Activated CD4-positive, alpha-beta T cell treated with anti-CD3 and anti-CD28 coated beads, Interleukin-2, amount 10 ng/mL, durations not matched to agents 7 days and 5 days (primary cell): ENCODE results near the gene CA5A. TPM values are rescaled to one million over a fixed set of nuclear protein-coding genes. Genes with fewer than 3 reads are reported as not detected.
A peak's percentile ranks its signal among the peaks of the same experiment; 100 is the strongest.
"Not testable (repeated sequence)": the region's sequence is repeated elsewhere in the genome, so short reads cannot be mapped to it uniquely, and the experiment has no call there.

Experiments
- CTCF ChIA-PET: fragments of 350-600 bp; sonication (Branson Sonifier 250); formaldehyde crosslinking; loops from one replicate; lab custom pipeline; 2021; ENCODE audit warnings: antibody characterized with exemption; lab: Charles Lee
- POLR2A ChIA-PET: fragments of 350-600 bp; sonication (Branson Sonifier 250); formaldehyde crosslinking; loops from one replicate; lab custom pipeline; 2021; ENCODE audit warnings: antibody characterized with exemption; lab: Charles Lee
- DNase-seq: peaks from one replicate; pipeline ENCODE4 v3.0.0-alpha.2; 2020
- H3K27ac Mint-ChIP-seq: one replicate; pipeline ENCODE4 v1.8.0; 2021; ENCODE audit warnings: mild to moderate bottlenecking, moderate library complexity, mixed read lengths
- H3K27me3 Mint-ChIP-seq: one replicate; pipeline ENCODE4 v1.8.0; 2021; ENCODE audit warnings: mixed read lengths
- H3K36me3 Mint-ChIP-seq: one replicate; pipeline ENCODE4 v1.8.0; 2021; ENCODE audit warnings: low read depth, mixed read lengths
- H3K4me1 Mint-ChIP-seq: one replicate; pipeline ENCODE4 v1.8.0; 2021; ENCODE audit warnings: mixed read lengths
- H3K4me3 Mint-ChIP-seq: one replicate; pipeline ENCODE4 v1.8.0; 2021; ENCODE audit warnings: mild to moderate bottlenecking, moderate library complexity, mixed read lengths
- H3K9me3 Mint-ChIP-seq: one replicate; pipeline ENCODE4 v1.8.0; 2021; ENCODE audit warnings: mixed read lengths
- total RNA-seq, 2 experiments: library from RNA; stranded (reverse); gene quantifications; one replicate each; pipeline ENCODE4 v1.2.3, GENCODE V29; 2021

CA5A gene
- total RNA-seq, 2 experiments from 2014 or later = not detected

DNA sequence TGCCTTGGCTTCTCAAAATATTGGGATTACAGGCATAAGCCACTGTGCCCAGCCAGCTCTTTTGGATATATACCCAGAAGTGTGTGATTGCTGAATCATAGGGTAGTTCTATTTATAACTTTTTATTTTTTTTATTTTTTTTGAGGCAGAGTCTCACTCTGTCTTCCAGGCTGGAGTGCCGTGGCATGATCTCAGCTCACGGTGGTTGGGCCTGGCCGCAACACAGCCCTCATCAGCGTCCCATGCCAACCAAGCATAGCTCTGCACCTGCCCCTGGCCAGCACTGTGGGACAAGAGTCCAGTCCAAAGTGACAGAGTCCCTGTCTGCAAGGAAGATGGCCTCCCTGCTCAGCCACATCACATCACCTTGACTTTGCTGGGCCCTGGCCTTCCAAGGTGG lies 42.3 kb downstream of the CA5A start:
- not testable (repeated sequence) for H3K27ac Mint-ChIP-seq, H3K36me3 Mint-ChIP-seq, H3K27me3 Mint-ChIP-seq, DNase-seq, H3K4me3 Mint-ChIP-seq, H3K9me3 Mint-ChIP-seq
- ChIA-PET CTCF (interaction anchor here (0.5 to 6.7 kb wide), 4 partner anchors 9 to 136 kb away, joined by 3 to 39 read pairs (median 4); no protein-coding TSS in a partner anchor), POLR2A (interaction anchor here (0.6 kb wide), 1 partner anchor 115 kb away, joined by 3 read pairs; no protein-coding TSS in a partner anchor)
- H3K4me1 Mint-ChIP-seq = peaks cover 55% of the 10 kb centered on the region

DNA sequence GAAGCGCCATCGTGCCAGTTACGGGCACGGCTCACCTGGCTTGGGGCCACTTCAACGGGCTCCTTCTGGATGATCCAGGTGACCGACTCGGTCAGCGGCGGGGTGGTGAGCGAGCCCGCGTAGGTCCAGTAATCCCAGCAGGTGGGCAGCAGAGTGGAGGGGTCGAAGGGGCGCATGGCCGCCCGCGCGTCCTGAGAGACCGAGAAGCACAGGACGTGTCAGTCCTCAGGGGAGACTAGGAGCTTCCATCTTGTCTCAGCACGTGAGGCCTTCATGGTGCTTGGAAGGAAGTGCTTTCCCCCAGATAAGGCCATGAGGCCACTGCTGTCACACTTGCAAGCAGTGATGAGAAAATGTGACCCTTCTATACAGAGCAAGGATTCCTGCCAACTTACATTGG lies 44.6 kb downstream of the CA5A start:
- Mint-ChIP-seq H3K36me3 (no peaks in the 10 kb centered on the region), H3K27ac (no peak overlapping the region), H3K4me3 (no peak overlapping the region), H3K27me3 (no peaks in the 10 kb centered on the region), H3K4me1 (peaks cover 35% of the 10 kb centered on the region), H3K9me3 (peaks cover 7% of the 10 kb centered on the region)
- CTCF ChIA-PET = interaction anchor here (0.6 to 6.7 kb wide), 3 partner anchors 20 to 115 kb away, joined by 3 to 39 read pairs (median 3); no protein-coding TSS in a partner anchor
- POLR2A ChIA-PET = no interaction called here
- DNase-seq = no peak

DNA sequence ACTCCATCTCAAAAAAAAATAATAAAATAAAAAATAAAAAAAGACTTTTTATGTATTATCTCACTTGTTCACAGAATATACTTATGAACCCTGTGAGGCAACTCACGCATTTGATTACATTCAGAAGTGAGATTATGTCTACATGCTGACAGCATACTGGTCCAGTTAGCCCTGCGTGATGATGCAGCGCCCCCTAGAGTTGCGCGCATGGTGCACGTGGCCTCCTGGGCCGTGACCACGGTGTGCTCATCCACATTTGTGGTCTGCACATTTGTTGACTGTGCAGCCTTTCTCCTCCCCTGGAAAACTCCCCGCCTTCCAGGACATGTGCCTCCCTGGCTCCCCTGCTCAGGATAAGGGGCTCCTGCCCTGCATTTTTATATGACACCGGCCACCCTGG lies 46.6 kb downstream of the CA5A start:
- CTCF ChIA-PET = interaction anchor here (0.8 to 1.8 kb wide), 3 partner anchors 9 to 111 kb away, joined by 3 to 9 read pairs (median 3); no protein-coding TSS in a partner anchor
- H3K4me3 Mint-ChIP-seq, POLR2A ChIA-PET, H3K27ac Mint-ChIP-seq, H3K9me3 Mint-ChIP-seq, H3K36me3 Mint-ChIP-seq, H3K27me3 Mint-ChIP-seq: not testable (repeated sequence)
- H3K4me1 Mint-ChIP-seq = peaks cover 16% of the 10 kb centered on the region
- DNase-seq = peak; percentile 36

DNA sequence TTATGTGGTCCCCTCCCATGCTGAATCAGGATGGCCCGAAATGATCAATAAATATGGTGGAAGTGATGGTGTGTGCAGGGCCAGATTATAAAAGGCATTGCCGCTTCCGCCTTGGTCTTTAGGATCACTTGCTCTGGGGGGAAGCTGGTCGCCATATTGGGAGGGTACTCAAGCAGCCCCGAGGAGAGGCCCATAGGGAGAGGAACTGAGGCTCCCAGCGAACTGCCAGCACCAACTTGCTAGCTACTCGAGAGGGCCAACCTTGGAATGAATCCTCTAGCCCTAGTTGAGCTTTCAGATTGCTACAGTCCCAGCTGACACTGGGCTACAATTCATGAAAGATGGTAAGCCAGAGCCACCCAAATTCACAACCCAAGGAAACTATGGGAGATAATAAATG lies 48.0 kb downstream of the CA5A start:
- CTCF ChIA-PET = interaction anchor here (0.7 to 1.8 kb wide), 3 partner anchors 13 to 109 kb away, joined by 3 to 9 read pairs (median 4); no protein-coding TSS in a partner anchor
- not testable (repeated sequence) for H3K4me1 Mint-ChIP-seq, H3K27ac Mint-ChIP-seq

DNA sequence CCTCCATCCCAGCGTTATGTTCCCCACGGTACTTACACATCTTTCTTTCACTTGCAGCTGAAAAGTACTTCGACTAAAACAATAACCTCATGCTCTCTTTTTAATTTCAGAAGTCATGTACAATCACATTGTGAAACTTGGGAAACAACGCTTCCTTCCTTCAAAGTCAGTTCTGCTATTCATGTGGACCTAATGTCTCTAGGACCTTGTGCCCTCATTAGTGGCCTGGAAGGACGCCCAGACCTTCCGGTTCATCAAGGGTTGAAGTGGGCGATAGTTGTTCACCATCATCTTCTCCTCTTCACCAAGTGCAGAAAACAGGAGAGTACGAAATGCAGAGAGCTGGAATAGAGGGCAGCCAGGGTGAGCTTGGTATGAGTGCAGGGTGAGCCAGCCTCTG lies 48.4 kb downstream of the CA5A start:
- H3K4me1 Mint-ChIP-seq, H3K27me3 Mint-ChIP-seq, H3K4me3 Mint-ChIP-seq, H3K9me3 Mint-ChIP-seq, H3K27ac Mint-ChIP-seq, POLR2A ChIA-PET, DNase-seq, H3K36me3 Mint-ChIP-seq: not testable (repeated sequence)
- CTCF ChIA-PET = interaction anchor here (0.7 to 1.8 kb wide), 3 partner anchors 12 to 109 kb away, joined by 3 to 9 read pairs (median 4); no protein-coding TSS in a partner anchor

More for the DNA sequence above, 48.0 kb downstream of the CA5A start:
- not testable (repeated sequence) for H3K36me3 Mint-ChIP-seq, H3K9me3 Mint-ChIP-seq, H3K27me3 Mint-ChIP-seq, DNase-seq, H3K4me3 Mint-ChIP-seq
- POLR2A ChIA-PET = interaction anchor here (0.6 kb wide), 1 partner anchor 283 kb away, joined by 3 read pairs; no protein-coding TSS in a partner anchor

DNA sequence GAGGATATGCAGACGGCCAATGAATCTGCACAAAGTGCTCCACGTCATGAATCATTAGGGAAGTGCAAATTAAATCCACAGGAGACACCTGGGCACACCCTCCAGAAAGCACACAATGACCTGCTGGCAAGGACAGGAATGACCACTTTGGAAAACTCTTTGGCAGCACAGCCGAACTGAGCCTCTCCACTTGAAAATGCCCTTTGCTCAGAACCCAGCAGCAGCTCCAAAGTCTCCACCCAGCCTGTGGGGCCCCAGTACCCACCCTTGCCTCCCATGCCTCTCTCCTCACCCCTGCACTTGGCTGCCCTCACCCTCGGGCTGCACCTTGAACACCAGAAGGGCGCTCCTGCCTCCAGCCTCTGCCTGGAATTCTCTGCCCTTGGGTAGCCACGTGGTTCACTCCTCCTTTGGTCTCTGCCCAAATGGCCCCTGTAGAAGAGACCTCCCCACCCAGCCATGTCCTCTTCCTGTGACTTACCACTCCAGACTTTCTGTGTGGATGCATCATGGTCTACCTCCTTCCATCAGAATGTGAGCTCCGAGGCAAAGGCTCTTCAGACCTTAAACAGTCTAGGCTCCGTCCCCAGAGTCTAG lies 50.9 kb downstream of the CA5A start:
- H3K27me3 Mint-ChIP-seq, H3K4me3 Mint-ChIP-seq, H3K27ac Mint-ChIP-seq, H3K4me1 Mint-ChIP-seq, POLR2A ChIA-PET, DNase-seq, H3K9me3 Mint-ChIP-seq, H3K36me3 Mint-ChIP-seq: not testable (repeated sequence)
- CTCF ChIA-PET = interaction anchor here (1.0 kb wide), 1 partner anchor 13 kb away, joined by 3 read pairs; no protein-coding TSS in a partner anchor

DNA sequence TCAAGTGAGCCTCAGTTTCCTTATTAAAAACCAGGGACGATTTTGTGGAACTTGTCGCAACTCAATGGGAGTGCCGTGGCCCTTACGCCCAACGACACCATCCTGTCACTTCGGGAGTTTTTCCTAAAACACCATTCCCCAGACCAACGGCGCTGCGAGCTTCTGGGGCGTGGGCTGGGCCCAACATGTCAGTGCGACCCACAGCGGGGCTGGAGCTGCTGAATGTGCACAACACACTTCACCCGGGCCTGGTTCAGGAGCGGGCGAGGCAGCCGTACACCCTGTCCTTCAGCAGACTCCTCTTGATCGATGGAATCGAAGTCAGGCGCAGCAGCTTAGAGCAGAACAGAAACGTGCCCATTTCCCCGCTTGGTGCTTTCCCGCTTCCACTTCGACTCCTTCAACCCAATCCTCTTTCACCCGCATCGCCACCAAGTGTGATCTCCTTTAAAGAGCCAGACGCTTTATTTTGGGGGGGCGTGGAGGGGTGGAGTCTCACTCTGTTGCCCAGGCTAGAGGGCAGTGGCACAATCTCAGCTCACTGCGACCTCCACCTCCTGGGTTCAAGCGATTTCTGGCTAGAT lies 53.8 kb downstream of the CA5A start:
- no peaks in the 10 kb centered on the region for H3K36me3 Mint-ChIP-seq
- ChIA-PET POLR2A (no interaction called here), CTCF (interaction anchor here (0.9 kb wide), 1 partner anchor 37 kb away, joined by 3 read pairs; no protein-coding TSS in a partner anchor)
- peaks cover 7% of the 10 kb centered on the region for H3K9me3 Mint-ChIP-seq
- no peak overlapping the region for H3K4me3 Mint-ChIP-seq
- no peak for DNase-seq
- no peaks in the 10 kb centered on the region for H3K4me1 Mint-ChIP-seq
- H3K27me3 Mint-ChIP-seq = no peaks in the 10 kb centered on the region
- H3K27ac Mint-ChIP-seq = no peak overlapping the region

DNA sequence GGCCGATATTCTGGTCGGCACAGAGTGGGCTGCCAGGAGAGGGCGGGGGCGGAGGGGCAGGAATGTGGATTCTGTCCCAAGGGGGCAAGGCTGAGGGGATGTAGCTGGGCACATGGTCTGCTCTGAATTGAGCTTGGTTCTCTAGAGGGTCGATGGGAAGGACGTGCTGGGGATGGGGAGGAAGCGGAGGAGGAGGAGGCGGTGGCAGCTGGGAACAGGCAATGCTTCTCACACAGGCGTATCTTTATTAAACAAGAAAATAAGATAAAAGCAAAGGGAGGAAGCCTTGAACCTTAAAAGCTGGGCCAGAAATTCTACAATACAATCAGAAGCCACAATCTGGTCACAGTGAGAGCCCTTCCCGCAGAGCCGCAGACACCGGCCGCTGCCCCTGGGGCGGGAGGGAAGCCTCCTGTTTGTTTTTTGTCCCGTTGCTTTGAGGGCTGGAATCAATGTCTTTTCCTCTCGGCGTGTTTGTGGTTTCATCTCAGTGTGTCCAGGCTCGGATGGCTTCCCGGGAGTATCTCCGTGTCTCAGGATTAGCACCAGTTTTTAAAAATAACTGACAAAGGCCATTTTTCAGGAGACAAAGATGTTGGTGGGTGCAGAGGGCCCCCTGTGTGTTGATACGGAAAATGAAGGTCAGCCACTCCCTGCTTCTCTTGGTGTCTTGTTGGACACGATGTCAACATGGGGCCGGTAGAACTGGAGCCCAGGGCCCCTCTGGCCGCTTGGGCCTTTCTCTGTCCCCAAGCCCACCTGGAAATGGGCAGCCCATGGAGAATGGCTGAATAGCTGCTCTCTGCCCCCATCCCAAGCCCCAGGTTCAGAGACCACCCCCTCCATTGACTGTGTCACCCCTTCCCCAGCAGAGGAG lies 54.8 kb downstream of the CA5A start:
- H3K36me3 Mint-ChIP-seq = no peaks in the 10 kb centered on the region
- H3K9me3 Mint-ChIP-seq = peaks cover 7% of the 10 kb centered on the region
- DNase-seq = no peak
- ChIA-PET CTCF (interaction anchor here (1.4 to 1.7 kb wide), 3 partner anchors 8 to 103 kb away, joined by 3 to 6 read pairs (median 4); no protein-coding TSS in a partner anchor), POLR2A (no interaction called here)
- no peak overlapping the region for H3K4me3 Mint-ChIP-seq
- H3K27ac Mint-ChIP-seq = no peak overlapping the region
- H3K27me3 Mint-ChIP-seq = no peaks in the 10 kb centered on the region
- H3K4me1 Mint-ChIP-seq = no peaks in the 10 kb centered on the region

DNA sequence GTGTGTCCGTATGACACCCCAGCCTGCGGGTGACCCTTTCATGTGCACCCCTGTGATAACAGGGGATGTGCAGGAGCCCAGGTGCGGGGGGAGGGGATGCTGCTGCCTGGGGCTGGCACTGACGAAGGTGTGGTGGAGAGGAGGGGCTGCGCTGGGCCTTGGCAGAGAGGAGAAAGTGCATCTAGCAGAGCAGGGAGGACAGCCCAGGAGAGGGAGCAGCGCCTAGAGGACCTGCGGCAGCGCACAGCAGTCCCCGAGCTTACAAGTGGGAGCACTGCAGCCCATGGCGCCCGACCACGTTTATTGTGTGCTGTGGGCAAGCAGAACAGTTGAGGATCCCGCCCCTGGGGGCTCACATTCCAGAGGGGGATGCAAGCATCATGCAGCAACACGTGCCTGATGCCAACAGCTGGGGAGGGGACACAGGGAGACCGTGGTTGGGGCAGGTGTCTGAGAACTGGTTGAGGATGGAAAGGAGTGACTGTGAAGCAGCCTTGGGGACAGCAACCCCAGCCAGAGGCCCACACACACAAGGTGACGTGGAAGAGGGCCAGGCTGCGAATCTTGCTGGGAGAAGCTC lies 56.1 kb downstream of the CA5A start:
- H3K4me3 Mint-ChIP-seq = no peak overlapping the region
- no peak for DNase-seq
- ChIA-PET POLR2A (no interaction called here), CTCF (interaction anchor here (1.2 to 1.7 kb wide), 3 partner anchors 9 to 31 kb away, joined by 3 to 8 read pairs (median 6); no protein-coding TSS in a partner anchor)
- H3K4me1 Mint-ChIP-seq = peaks cover 8% of the 10 kb centered on the region
- H3K9me3 Mint-ChIP-seq = peaks cover 7% of the 10 kb centered on the region
- no peaks in the 10 kb centered on the region for H3K36me3 Mint-ChIP-seq
- H3K27ac Mint-ChIP-seq = no peak overlapping the region
- H3K27me3 Mint-ChIP-seq = no peaks in the 10 kb centered on the region

DNA sequence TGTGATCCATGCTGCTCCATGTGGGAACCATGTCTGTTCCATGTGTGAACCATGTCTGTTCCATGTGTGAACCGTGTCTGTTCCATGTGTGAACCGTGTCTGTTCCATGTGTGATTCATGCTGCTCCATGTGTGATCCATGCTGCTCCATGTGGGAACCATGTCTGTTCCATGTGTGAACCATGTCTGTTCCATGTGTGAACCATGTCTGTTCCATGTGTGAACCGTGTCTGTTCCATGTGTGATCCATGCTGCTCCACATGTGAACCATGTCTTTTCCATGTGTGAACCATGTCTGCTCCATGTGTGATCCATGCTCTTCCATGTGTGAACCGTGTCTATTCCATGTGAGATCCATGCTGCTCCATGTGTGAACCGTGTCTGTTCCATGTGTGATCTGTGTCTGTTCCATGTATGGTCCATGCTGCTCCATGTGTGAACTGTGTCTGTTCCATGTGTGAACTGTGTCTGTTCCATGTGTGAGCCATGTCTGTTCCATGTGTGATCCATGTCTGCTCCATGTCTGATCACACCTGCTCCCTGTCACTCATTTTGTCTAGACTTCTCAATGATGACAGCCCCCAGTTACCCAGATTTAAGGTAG lies 56.8 kb downstream of the CA5A start:
- CTCF ChIA-PET = interaction anchor here (1.2 to 1.4 kb wide), 3 partner anchors 8 to 100 kb away, joined by 3 to 8 read pairs (median 6); no protein-coding TSS in a partner anchor
- POLR2A ChIA-PET, DNase-seq, H3K27me3 Mint-ChIP-seq, H3K36me3 Mint-ChIP-seq, H3K4me3 Mint-ChIP-seq, H3K9me3 Mint-ChIP-seq: not testable (repeated sequence)
- peaks cover 15% of the 10 kb centered on the region for H3K4me1 Mint-ChIP-seq
- peak overlapping the region; percentile 31 for H3K27ac Mint-ChIP-seq

DNA sequence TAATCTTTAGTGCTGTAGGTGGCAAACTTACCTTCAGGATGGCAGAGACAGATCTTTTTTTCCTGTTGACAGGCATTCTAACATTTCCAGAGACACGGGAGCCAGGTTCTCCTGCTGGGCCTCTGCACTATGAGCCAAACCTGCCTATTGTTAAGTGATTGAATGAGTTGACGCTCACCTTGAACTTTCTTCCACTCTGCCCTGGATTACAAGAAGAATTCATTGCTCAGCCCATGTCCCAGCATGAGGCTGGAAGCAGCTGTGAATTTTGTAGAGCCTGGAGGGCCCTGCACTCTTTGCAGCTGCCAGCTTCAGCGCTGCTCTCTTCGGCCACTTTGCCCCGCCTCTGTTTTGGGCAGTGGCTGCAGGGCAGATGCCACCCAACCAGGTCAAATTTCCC lies 57.6 kb downstream of the CA5A start:
- no peaks in the 10 kb centered on the region for H3K36me3 Mint-ChIP-seq
- CTCF ChIA-PET = interaction anchor here (1.2 kb wide), 1 partner anchor 100 kb away, joined by 6 read pairs; no protein-coding TSS in a partner anchor
- POLR2A ChIA-PET = no interaction called here

More for the DNA sequence above, 57.6 kb downstream of the CA5A start:
- Mint-ChIP-seq H3K4me3 (no peak overlapping the region), H3K27me3 (no peaks in the 10 kb centered on the region), H3K9me3 (peaks cover 7% of the 10 kb centered on the region), H3K4me1 (peaks cover 17% of the 10 kb centered on the region), H3K27ac (no peak overlapping the region)
- no peak for DNase-seq
